Vagina (tissue), 2 donors: ENCODE measurements around the gene CSF3.

Experiments
- CTCF ChIP-seq, 3 experiments: fragments of 450-650 bp in 2 of 3; fragments of 200-600 bp in 1 of 3; sonication (generic) in 1 of 3; IDR thresholded peaks; one replicate each; pipeline ENCODE4 v1.5.1; 2017 to 2019; ENCODE audit warnings: antibody characterized with exemption in 3 of 3, mild to moderate bottlenecking in 2 of 3, moderate library complexity in 2 of 3
- POLR2A ChIP-seq, 2 donors: fragments of 450-650 bp; IDR thresholded peaks; one replicate each; pipeline ENCODE4 v1.6.1; 2017; ENCODE audit warnings: antibody characterized with exemption in 2 of 2, mild to moderate bottlenecking in 2 of 2, moderate library complexity in 2 of 2

GRCh38 chr17:39980351-39981206 is 34.7 kb upstream of the CSF3 start, which contains the start of gene PSMD3:
- TF ChIP-seq CTCF (IDR thresholded peaks at IDR 0.05), result peak; percentile 58 to 94 (median 94)
- peak in 1 of 2 donors; percentile 89 for TF ChIP-seq POLR2A (IDR thresholded peaks at IDR 0.05)
